OCI-LY1 (cell line): ENCODE results near the gene ZNF831.

Experiments
- H2AFZ ChIP-seq: fragments of 200-600 bp; sonication (generic), shearing (Covaris generic); 2 replicates; pipeline ENCODE4 v1.6.0; 2014; ENCODE audit warnings: antibody characterized with exemption, mild to moderate bottlenecking, low read length
- H3F3A ChIP-seq: fragments of 200-600 bp; sonication (generic), shearing (Covaris generic); 2 replicates; pipeline ENCODE4 v1.6.0; 2014; ENCODE audit warnings: mild to moderate bottlenecking, antibody characterized with exemption, low read length, moderate library complexity; ENCODE audit not compliant: insufficient read depth
- H3K27ac ChIP-seq: fragments of 200-600 bp; sonication (generic); 2 replicates; pipeline ENCODE4 v1.5.1; 2014; ENCODE audit warnings: low read length, mixed run types, mild to moderate bottlenecking, low read depth; ENCODE audit not compliant: poor library complexity, severe bottlenecking
- H3K27me3 ChIP-seq: fragments of 200-600 bp; sonication (generic); 2 replicates; pipeline ENCODE4 v1.6.0; 2014; ENCODE audit warnings: antibody characterized with exemption, mild to moderate bottlenecking, low read length, moderate library complexity; ENCODE audit not compliant: insufficient read depth
- H3K36me3 ChIP-seq: fragments of 200-600 bp; sonication (generic); 2 replicates; pipeline ENCODE4 v1.6.1; 2014; ENCODE audit warnings: mild to moderate bottlenecking, antibody characterized with exemption, low read length, moderate library complexity, mixed read lengths; ENCODE audit not compliant: insufficient read depth
- H3K4me1 ChIP-seq: fragments of 200-600 bp; sonication (generic); 2 replicates; pipeline ENCODE4 v1.5.1; 2014; ENCODE audit warnings: mild to moderate bottlenecking, low read length, moderate library complexity; ENCODE audit not compliant: insufficient read depth, severe bottlenecking
- H3K4me2 ChIP-seq: fragments of 200-600 bp; sonication (generic), shearing (Covaris generic); 2 replicates; pipeline ENCODE4 v1.6.1; 2014; ENCODE audit warnings: low read length
- H3K4me3 ChIP-seq: fragments of 200-600 bp; sonication (generic); 2 replicates; pipeline ENCODE4 v1.5.1; 2014; ENCODE audit warnings: low read length, low read depth, mild to moderate bottlenecking, mixed read lengths; ENCODE audit not compliant: poor library complexity, severe bottlenecking
- H3K79me2 ChIP-seq: fragments of 200-600 bp; shearing (Covaris generic); 2 replicates; pipeline ENCODE4 v1.6.1; 2016; ENCODE audit warnings: mixed run types, low read length, mixed read lengths; ENCODE audit not compliant: insufficient read depth
- H3K9ac ChIP-seq: fragments of 200-600 bp; sonication (generic), shearing (Covaris generic); 2 replicates; pipeline ENCODE4 v1.6.1; 2014; ENCODE audit warnings: mild to moderate bottlenecking, low read length, mixed read lengths
- H3K9me2 ChIP-seq: fragments of 200-600 bp; sonication (generic), shearing (Covaris generic); 2 replicates; pipeline ENCODE4 v1.6.1; 2014; ENCODE audit warnings: low read depth, mild to moderate bottlenecking, low read length, mixed read lengths
- H3K9me3 ChIP-seq: fragments of 200-600 bp; shearing (Covaris generic); 2 replicates; pipeline ENCODE4 v1.6.1; 2014; ENCODE audit warnings: low read length, mixed read lengths
- H4K20me1 ChIP-seq: fragments of 200-600 bp; sonication (generic), shearing (Covaris generic); 2 replicates; pipeline ENCODE4 v1.6.0; 2016; ENCODE audit warnings: mild to moderate bottlenecking, low read length; ENCODE audit not compliant: insufficient read depth
- CTCF ChIP-seq: fragments of 200-600 bp; sonication (generic), shearing (Covaris generic); IDR thresholded peaks from 2 replicates; pipeline ENCODE4 v1.5.1; 2017; ENCODE audit warnings: mild to moderate bottlenecking, antibody characterized with exemption, low read length, moderate library complexity, mixed read lengths
- EZH2 ChIP-seq: fragments of 200-600 bp; sonication (generic), shearing (Covaris generic); IDR thresholded peaks from 2 replicates; pipeline ENCODE4 v1.8.0; 2017; ENCODE audit warnings: borderline replicate concordance, mixed run types, mild to moderate bottlenecking, antibody characterized with exemption, low read length, moderate library complexity, mixed read lengths

The ZNF831 gene

GRCh38 chr20:59160389-59161115, 3.1 kb upstream of the ZNF831 start:
- H3K9me2 ChIP-seq: no peaks in the 10 kb centered on the region
- TF ChIP-seq EZH2 (no peak), CTCF (no peak)
- no peaks in the 10 kb centered on the region for H3K9me3 ChIP-seq
- H3F3A ChIP-seq: no peaks in the 10 kb centered on the region
- H3K36me3 ChIP-seq: no peaks in the 10 kb centered on the region
- H3K27me3 ChIP-seq: no peaks in the 10 kb centered on the region
- no peak overlapping the region for H3K4me2 ChIP-seq
- peaks cover 12% of the 10 kb centered on the region for H3K4me1 ChIP-seq
- H3K9ac ChIP-seq: no peak overlapping the region
- no peaks in the 10 kb centered on the region for H3K79me2 ChIP-seq
- H4K20me1 ChIP-seq: no peaks in the 10 kb centered on the region
- H3K27ac ChIP-seq: no peak overlapping the region
- no peak overlapping the region for H3K4me3 ChIP-seq
- no peak overlapping the region for H2AFZ ChIP-seq

- no peak overlapping the region for H3K4me2 ChIP-seq
- no peaks in the 10 kb centered on the region for H3K9me3 ChIP-seq
- H3K36me3 ChIP-seq: no peaks in the 10 kb centered on the region
- no peaks in the 10 kb centered on the region for H3K9me2 ChIP-seq
- no peak overlapping the region for H2AFZ ChIP-seq
- peaks cover 16% of the 10 kb centered on the region for H3K4me1 ChIP-seq
- H4K20me1 ChIP-seq: no peaks in the 10 kb centered on the region
- H3K27ac ChIP-seq: no peak overlapping the region
- no peak overlapping the region for H3K9ac ChIP-seq
- no peaks in the 10 kb centered on the region for H3K79me2 ChIP-seq
- TF ChIP-seq EZH2 (no peak), CTCF (no peak)
- no peak overlapping the region for H3K4me3 ChIP-seq
- H3F3A ChIP-seq: no peaks in the 10 kb centered on the region
- no peaks in the 10 kb centered on the region for H3K27me3 ChIP-seq
Measured at GRCh38 chr20:59161721-59162120, 1.9 kb upstream of the ZNF831 start.

GRCh38 chr20:59164686-59165391, 1.2 kb downstream of the ZNF831 start:
- no peak overlapping the region for H3K27ac ChIP-seq
- TF ChIP-seq EZH2 (no peak), CTCF (no peak)

More at GRCh38 chr20:59164686-59165391, 1.2 kb downstream of the ZNF831 start:
- no peaks in the 10 kb centered on the region for H3K9me2 ChIP-seq
- no peak overlapping the region for H2AFZ ChIP-seq
- no peaks in the 10 kb centered on the region for H3K27me3 ChIP-seq
- H3K36me3 ChIP-seq: no peaks in the 10 kb centered on the region
- no peaks in the 10 kb centered on the region for H3K79me2 ChIP-seq
- no peak overlapping the region for H3K9ac ChIP-seq
- H3F3A ChIP-seq: no peaks in the 10 kb centered on the region
- H3K9me3 ChIP-seq: no peaks in the 10 kb centered on the region
- H4K20me1 ChIP-seq: no peaks in the 10 kb centered on the region
- H3K4me3 ChIP-seq: no peak overlapping the region
- peaks cover 16% of the 10 kb centered on the region for H3K4me1 ChIP-seq
- no peak overlapping the region for H3K4me2 ChIP-seq
